ENCODE data around the gene PAX8.

Gene PAX8

GRCh38 chr2:113268621-113269360, 9.9 kb downstream of the PAX8 start:
- peaks cover 11% of the 10 kb centered on the region for H3K27me3 ChIP-seq (ENCODE audit: insufficient read depth, low read length, poor library complexity)

GRCh38 chr2:113266431-113266830, 12.3 kb downstream of the PAX8 start:
- no peaks in the 10 kb centered on the region for H3K4me1 ChIP-seq (ENCODE audit: control insufficient read depth, low read depth, low read length)
- no peak overlapping the region for H3K4me2 ChIP-seq (ENCODE audit: low read length)
- H3K4ac ChIP-seq (ENCODE audit: low read depth, low read length): no peak overlapping the region
- H4K8ac ChIP-seq (ENCODE audit: low read depth, low read length): no peak overlapping the region
- no peak overlapping the region for H2BK120ac ChIP-seq (ENCODE audit: low read depth, low read length)
- no peaks in the 10 kb centered on the region for H3K79me1 ChIP-seq (ENCODE audit: low read length)
- peaks cover 2% of the 10 kb centered on the region for H3K27me3 ChIP-seq (ENCODE audit: insufficient read depth, low read length, poor library complexity)
- DNase-seq: no peak
- no peaks in the 10 kb centered on the region for H3K79me2 ChIP-seq (ENCODE audit: control insufficient read depth, insufficient read depth, low read length)
- no peak overlapping the region for H2AK5ac ChIP-seq (ENCODE audit: low read length)
- H2BK5ac ChIP-seq (ENCODE audit: low read length): no peak overlapping the region
- H3K4me3 ChIP-seq (ENCODE audit: low read length): no peak overlapping the region
- no peak overlapping the region for H3K56ac ChIP-seq (ENCODE audit: low read length)
- no peak overlapping the region for H2BK15ac ChIP-seq (replicated peaks; ENCODE audit: low read depth)
- H3K9ac ChIP-seq (ENCODE audit: low read length): no peak overlapping the region
- H3K18ac ChIP-seq (ENCODE audit: low read length): no peak overlapping the region
- no CpG with 5 or more reads among the region's 7 CpGs for WGBS (ENCODE audit: extremely low coverage, insufficient coverage, low lambda C conversion rate)
- H3K23ac ChIP-seq (ENCODE audit: low read length): no peak overlapping the region
- no peaks in the 10 kb centered on the region for H3K36me3 ChIP-seq (ENCODE audit: control insufficient read depth, insufficient read depth, low read length)
- no peak overlapping the region for H3K27ac ChIP-seq (ENCODE audit: low read depth, low read length)
- no peak overlapping the region for H4K5ac ChIP-seq (ENCODE audit: low read length)

More at GRCh38 chr2:113268621-113269360, 9.9 kb downstream of the PAX8 start:
- Histone ChIP-seq H2AK5ac (ENCODE audit: low read length) (no peak overlapping the region), H3K79me2 (ENCODE audit: control insufficient read depth, insufficient read depth, low read length) (no peaks in the 10 kb centered on the region), H3K36me3 (ENCODE audit: control insufficient read depth, insufficient read depth, low read length) (no peaks in the 10 kb centered on the region), H3K56ac (ENCODE audit: low read length) (no peak overlapping the region), H3K4me3 (ENCODE audit: low read length) (no peak overlapping the region), H3K4me1 (ENCODE audit: control insufficient read depth, low read depth, low read length) (peaks cover 2% of the 10 kb centered on the region), H3K79me1 (ENCODE audit: low read length) (no peaks in the 10 kb centered on the region), H3K4me2 (ENCODE audit: low read length) (no peak overlapping the region), H2BK15ac (replicated peaks; ENCODE audit: low read depth) (no peak overlapping the region), H3K27ac (ENCODE audit: low read depth, low read length) (no peak overlapping the region), H2BK5ac (ENCODE audit: low read length) (no peak overlapping the region), H4K8ac (ENCODE audit: low read depth, low read length) (no peak overlapping the region), H3K23ac (ENCODE audit: low read length) (no peak overlapping the region), H3K4ac (ENCODE audit: low read depth, low read length) (no peak overlapping the region), H3K18ac (ENCODE audit: low read length) (no peak overlapping the region), H2BK120ac (ENCODE audit: low read depth, low read length) (no peak overlapping the region), H3K9ac (ENCODE audit: low read length) (no peak overlapping the region), H4K5ac (ENCODE audit: low read length) (no peak overlapping the region)
- WGBS (ENCODE audit: extremely low coverage, insufficient coverage, low lambda C conversion rate): no CpG with 5 or more reads among the region's 4 CpGs
- no peak for DNase-seq

GRCh38 chr2:113264713-113265403, 13.9 kb downstream of the PAX8 start:
- no peak overlapping the region for H3K18ac ChIP-seq (ENCODE audit: low read length)
- H3K4me2 ChIP-seq (ENCODE audit: low read length): no peak overlapping the region
- no peaks in the 10 kb centered on the region for H3K36me3 ChIP-seq (ENCODE audit: control insufficient read depth, insufficient read depth, low read length)
- no peak overlapping the region for H2BK120ac ChIP-seq (ENCODE audit: low read depth, low read length)
- H2AK5ac ChIP-seq (ENCODE audit: low read length): no peak overlapping the region
- H4K8ac ChIP-seq (ENCODE audit: low read depth, low read length): no peak overlapping the region
- no peak overlapping the region for H3K23ac ChIP-seq (ENCODE audit: low read length)
- no peak overlapping the region for H3K4me3 ChIP-seq (ENCODE audit: low read length)
- no CpG with 5 or more reads among the region's 9 CpGs for WGBS (ENCODE audit: extremely low coverage, insufficient coverage, low lambda C conversion rate)
- H3K56ac ChIP-seq (ENCODE audit: low read length): no peak overlapping the region
- H3K27ac ChIP-seq (ENCODE audit: low read depth, low read length): no peak overlapping the region
- no peak overlapping the region for H3K4ac ChIP-seq (ENCODE audit: low read depth, low read length)
- H2BK15ac ChIP-seq (replicated peaks; ENCODE audit: low read depth): no peak overlapping the region
- no peaks in the 10 kb centered on the region for H3K79me1 ChIP-seq (ENCODE audit: low read length)
- H3K4me1 ChIP-seq (ENCODE audit: control insufficient read depth, low read depth, low read length): no peaks in the 10 kb centered on the region
- H2BK5ac ChIP-seq (ENCODE audit: low read length): no peak overlapping the region
- H4K5ac ChIP-seq (ENCODE audit: low read length): no peak overlapping the region
- no peaks in the 10 kb centered on the region for H3K79me2 ChIP-seq (ENCODE audit: control insufficient read depth, insufficient read depth, low read length)
- peaks cover 2% of the 10 kb centered on the region for H3K27me3 ChIP-seq (ENCODE audit: insufficient read depth, low read length, poor library complexity)
- DNase-seq: no peak
- H3K9ac ChIP-seq (ENCODE audit: low read length): no peak overlapping the region

- Histone ChIP-seq H3K27me3 (ENCODE audit: insufficient read depth, low read length, poor library complexity) (no peaks in the 10 kb centered on the region), H3K4me2 (ENCODE audit: low read length) (no peak overlapping the region), H3K4me3 (ENCODE audit: low read length) (no peak overlapping the region), H3K27ac (ENCODE audit: low read depth, low read length) (no peak overlapping the region), H3K18ac (ENCODE audit: low read length) (no peak overlapping the region), H3K79me2 (ENCODE audit: control insufficient read depth, insufficient read depth, low read length) (no peaks in the 10 kb centered on the region), H4K5ac (ENCODE audit: low read length) (no peak overlapping the region), H3K23ac (ENCODE audit: low read length) (no peak overlapping the region), H3K4ac (ENCODE audit: low read depth, low read length) (no peak overlapping the region), H3K56ac (ENCODE audit: low read length) (no peak overlapping the region), H3K4me1 (ENCODE audit: control insufficient read depth, low read depth, low read length) (no peaks in the 10 kb centered on the region), H2BK5ac (ENCODE audit: low read length) (no peak overlapping the region), H3K79me1 (ENCODE audit: low read length) (no peaks in the 10 kb centered on the region), H4K8ac (ENCODE audit: low read depth, low read length) (no peak overlapping the region), H3K36me3 (ENCODE audit: control insufficient read depth, insufficient read depth, low read length) (no peaks in the 10 kb centered on the region), H2AK5ac (ENCODE audit: low read length) (no peak overlapping the region), H2BK120ac (ENCODE audit: low read depth, low read length) (no peak overlapping the region), H2BK15ac (replicated peaks; ENCODE audit: low read depth) (no peak overlapping the region), H3K9ac (ENCODE audit: low read length) (no peak overlapping the region)
- no peak for DNase-seq
- WGBS (ENCODE audit: extremely low coverage, insufficient coverage, low lambda C conversion rate): no CpG with 5 or more reads among the region's 1 CpG
Observed at GRCh38 chr2:113263546-113263945, 15.2 kb downstream of the PAX8 start.

- Histone ChIP-seq H2BK5ac (ENCODE audit: low read length) (no peak overlapping the region), H3K27me3 (ENCODE audit: insufficient read depth, low read length, poor library complexity) (no peaks in the 10 kb centered on the region), H3K18ac (ENCODE audit: low read length) (no peak overlapping the region)
Observed at GRCh38 chr2:113260991-113261390, 17.7 kb downstream of the PAX8 start.

More at GRCh38 chr2:113260991-113261390, 17.7 kb downstream of the PAX8 start:
- no peak overlapping the region for H3K4me3 ChIP-seq (ENCODE audit: low read length)
- no peaks in the 10 kb centered on the region for H3K79me1 ChIP-seq (ENCODE audit: low read length)
- no peak overlapping the region for H4K8ac ChIP-seq (ENCODE audit: low read depth, low read length)
- no peaks in the 10 kb centered on the region for H3K4me1 ChIP-seq (ENCODE audit: control insufficient read depth, low read depth, low read length)
- no peak overlapping the region for H4K5ac ChIP-seq (ENCODE audit: low read length)
- no peak overlapping the region for H2BK15ac ChIP-seq (replicated peaks; ENCODE audit: low read depth)
- DNase-seq: no peak
- no peak overlapping the region for H3K4me2 ChIP-seq (ENCODE audit: low read length)
- no peak overlapping the region for H3K56ac ChIP-seq (ENCODE audit: low read length)
- no peak overlapping the region for H3K27ac ChIP-seq (ENCODE audit: low read depth, low read length)
- no peaks in the 10 kb centered on the region for H3K36me3 ChIP-seq (ENCODE audit: control insufficient read depth, insufficient read depth, low read length)
- no CpG with 5 or more reads among the region's 6 CpGs for WGBS (ENCODE audit: extremely low coverage, insufficient coverage, low lambda C conversion rate)
- H3K4ac ChIP-seq (ENCODE audit: low read depth, low read length): no peak overlapping the region
- no peak overlapping the region for H3K9ac ChIP-seq (ENCODE audit: low read length)
- no peaks in the 10 kb centered on the region for H3K79me2 ChIP-seq (ENCODE audit: control insufficient read depth, insufficient read depth, low read length)
- H3K23ac ChIP-seq (ENCODE audit: low read length): no peak overlapping the region
- H2AK5ac ChIP-seq (ENCODE audit: low read length): no peak overlapping the region
- H2BK120ac ChIP-seq (ENCODE audit: low read depth, low read length): no peak overlapping the region

Data from mesendoderm (in vitro differentiated cells).